ENCODE measurements around the gene TNIK.

Gene TNIK

DNA sequence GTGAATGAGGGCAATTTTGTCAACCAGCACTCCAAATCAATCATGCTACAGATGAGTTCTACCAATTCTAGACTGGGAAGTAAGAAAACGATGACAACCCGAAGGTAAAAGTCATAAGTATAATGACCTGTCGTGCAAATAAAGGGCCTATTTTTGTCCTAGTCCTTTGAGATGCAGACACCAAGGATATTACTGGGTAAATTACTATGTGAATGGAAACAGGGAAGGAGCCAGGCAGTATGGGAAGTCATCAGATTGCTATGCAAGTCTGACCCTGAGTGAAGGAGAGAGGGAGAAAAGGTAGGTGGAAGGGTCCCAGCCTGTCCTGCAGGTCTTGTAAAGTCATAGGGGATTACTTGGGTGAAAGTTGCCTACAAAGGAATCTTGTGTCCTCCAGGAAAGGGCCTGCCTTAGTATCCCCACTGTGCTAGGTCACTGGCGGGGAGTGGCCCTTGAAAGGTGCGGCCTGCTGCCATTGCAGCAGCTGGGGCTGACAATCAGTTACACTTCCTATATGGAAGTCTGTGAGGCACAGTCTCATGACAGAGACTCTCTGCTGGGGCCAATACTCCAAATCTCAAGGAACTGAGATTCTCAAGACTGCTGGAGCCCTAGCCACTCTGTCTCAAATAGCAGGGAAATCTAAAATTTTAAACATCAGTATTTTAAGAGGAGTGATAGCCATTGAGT is 283.8 kb downstream of the TNIK start:
- DNase-seq (ENCODE audit: low read depth in 4 of 4, low spot score in 1 of 4): no peak

DNA sequence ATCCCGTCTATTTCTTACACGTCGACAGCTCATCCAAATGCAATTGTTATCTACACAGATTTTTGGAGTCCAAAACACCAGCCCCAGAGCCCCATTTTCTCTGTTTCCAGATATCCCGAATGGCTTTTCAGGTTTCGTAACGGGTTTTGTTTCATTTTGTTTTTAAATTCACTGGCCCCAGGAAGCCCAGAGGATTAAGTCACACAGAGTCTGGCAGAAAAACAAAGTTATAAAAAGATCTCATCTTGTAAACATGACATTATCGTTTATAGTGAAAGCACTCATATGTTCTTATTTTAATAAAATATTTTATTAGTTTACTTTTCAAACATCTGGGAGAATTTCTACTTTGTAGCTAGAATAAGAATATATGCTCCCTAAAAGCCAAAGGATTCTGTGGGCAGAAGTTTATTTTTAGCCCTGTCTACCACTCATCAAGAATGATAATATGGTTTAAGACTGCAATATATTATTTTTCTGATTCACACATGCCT is 284.4 kb downstream of the TNIK start:
- DNase-seq (ENCODE audit: low read depth in 4 of 4, low spot score in 1 of 4): no peak

DNA sequence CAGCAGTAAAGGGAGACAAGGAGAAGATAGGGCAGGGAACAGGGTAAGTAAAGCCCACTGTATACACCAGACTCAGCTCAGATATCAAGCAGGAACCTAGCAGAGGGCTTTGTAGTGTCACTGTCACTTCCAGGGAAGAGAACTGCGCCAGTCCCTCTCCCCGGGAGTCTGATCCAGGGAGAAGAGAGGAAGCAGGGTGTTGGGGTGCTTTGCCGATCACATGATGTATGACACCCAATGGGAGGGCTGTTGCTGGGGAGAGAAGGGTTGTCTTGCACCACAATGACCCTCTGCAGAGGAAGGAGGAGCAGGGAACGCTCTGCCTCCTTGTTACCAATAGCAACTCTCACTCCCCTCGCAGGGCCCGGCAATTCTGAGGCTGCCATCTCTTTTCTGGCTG is 286.5 kb downstream of the TNIK start:
- no peak for DNase-seq (ENCODE audit: low read depth in 4 of 4, low spot score in 1 of 4)

DNA sequence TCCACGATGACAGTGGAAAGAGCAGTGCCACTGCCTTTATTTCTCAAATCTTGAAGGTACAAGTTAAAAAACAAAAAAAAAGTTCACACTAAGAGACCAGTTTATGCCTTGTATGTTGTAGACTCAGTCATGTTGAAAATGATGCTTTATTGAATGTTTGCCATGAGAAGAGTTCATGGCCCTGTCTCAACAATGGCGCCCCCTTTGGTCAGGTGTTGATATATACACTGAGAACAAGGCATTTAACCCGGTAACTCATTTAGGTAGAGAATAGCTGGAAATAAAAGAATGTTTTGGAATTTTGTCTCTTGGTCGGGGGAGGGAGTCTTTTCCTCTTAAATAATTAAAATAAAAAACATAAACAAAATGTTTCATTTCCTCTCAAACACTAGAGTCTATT is 288.1 kb downstream of the TNIK start:
- no peak for DNase-seq (ENCODE audit: low read depth in 4 of 4, low spot score in 1 of 4)

DNA sequence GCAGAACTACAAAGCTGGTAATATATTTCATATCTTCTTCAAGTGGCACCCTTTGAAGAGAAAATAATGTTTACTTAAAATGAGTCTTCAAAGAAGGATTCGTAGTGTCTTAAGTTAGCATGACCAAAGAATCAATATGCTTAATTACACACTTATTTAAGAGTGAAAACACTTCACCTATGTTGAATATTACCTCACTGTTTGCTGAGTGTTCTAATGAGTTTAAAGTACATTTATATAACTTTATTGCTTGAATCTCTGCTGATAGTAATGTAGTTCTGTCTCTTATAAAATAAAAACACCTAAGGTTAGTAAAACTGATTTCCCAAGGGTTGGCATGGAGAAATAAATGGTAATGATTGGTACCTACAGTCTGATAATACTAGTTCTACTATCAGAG is 290.3 kb downstream of the TNIK start:
- no peak for DNase-seq (ENCODE audit: low read depth in 4 of 4, low spot score in 1 of 4)

DNA sequence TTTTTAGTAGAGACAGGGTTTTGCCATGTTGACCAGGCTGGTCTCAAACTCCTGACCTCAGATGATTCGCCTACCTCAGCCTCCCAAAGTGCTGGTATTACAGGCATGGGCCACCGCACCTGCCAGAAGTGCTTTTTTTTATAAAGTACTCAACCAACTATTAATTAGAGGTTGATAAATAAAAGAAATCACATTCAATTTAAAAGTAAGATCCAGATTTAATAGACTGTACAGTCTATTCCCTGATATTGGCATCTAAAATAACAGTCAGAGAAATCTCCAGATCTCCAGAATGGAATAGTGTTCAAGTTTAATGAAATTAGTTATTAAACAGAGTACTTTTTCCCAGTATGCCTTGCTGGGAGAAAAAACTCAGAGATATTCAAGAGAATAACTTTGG is 290.8 kb downstream of the TNIK start:
- DNase-seq (ENCODE audit: low read depth in 4 of 4, low spot score in 1 of 4): no peak

DNA sequence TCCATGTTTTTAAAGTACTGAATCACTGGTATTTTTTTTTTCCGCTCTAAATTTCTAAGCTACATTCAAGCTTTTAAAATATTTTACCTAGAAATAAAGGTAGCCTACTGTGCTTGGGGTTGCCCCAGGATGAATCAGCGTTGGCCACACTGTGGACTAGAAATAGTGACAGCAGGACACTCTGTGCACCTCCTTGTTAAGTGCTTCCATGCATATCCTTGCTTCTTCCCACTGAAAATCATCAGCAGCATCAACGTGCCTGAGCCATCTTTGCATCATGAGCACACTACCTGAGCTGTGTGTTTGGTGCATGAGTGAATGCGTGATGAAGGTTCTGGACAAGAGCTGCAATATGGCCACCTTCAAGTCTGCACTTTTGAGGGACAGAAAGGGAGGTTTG is 291.7 kb downstream of the TNIK start:
- no peak for DNase-seq (ENCODE audit: low read depth in 4 of 4, low spot score in 1 of 4)

DNA sequence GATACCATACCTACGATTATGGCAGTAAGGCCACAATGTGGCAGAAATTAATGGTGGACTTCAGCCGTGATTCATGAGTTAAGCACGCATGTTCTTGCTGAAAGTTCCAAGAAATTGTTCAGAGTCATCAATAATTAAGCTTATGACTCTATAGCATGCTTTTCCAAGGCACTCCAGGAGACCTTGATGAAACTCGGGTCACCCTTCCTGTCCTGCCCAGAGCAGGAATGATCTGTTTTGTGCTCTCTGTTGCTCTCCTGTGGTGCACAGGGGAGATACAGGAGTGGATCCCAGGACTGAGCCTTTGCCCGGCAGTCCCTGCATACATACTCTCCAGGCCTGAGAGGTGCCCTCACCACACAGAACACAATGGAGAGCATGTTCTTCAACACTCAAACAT is 292.1 kb downstream of the TNIK start:
- no peak for DNase-seq (ENCODE audit: low read depth in 4 of 4, low spot score in 1 of 4)

DNA sequence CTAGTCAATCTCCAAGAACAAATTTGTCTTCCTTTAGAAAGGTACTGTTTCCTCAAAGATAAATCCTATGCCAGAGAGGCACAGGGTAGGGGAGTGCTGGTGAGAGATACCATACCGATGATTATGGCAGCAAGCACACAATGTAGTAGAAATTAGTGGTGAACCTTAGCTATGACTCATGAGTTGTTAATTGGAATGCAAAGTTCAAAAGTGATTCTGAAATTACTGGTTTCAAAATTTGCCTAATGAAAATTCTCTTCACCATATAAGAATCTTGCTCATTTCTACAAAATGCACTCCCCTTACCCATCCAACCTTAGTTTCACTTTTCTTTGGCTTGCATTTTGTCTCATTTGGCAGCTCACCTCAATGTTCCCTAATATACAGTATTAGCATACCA is 294.2 kb downstream of the TNIK start:
- no peak for DNase-seq (ENCODE audit: low read depth in 4 of 4, low spot score in 1 of 4)

DNA sequence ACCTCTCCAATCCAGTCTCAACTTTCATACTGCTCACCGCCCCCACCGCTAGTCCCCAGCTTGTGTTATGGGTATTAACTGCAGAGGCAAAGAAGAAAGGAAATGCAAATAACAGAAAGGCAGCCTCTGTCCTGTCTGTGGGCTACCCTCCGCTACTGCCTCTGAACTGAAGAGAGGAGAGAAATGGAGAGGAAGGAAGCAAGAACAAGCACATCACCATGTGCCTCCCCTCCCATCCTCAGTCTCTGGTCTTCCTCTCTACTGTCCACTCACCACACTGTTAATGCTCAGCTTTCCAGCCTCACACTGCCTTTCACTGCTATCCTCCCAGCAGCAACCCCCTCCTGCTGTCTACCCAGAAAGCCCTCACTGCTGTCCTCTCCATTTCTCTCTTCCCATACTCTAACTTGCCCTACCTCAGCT is 294.7 kb downstream of the TNIK start:
- DNase-seq (ENCODE audit: low read depth in 4 of 4, low spot score in 1 of 4): no peak

DNA sequence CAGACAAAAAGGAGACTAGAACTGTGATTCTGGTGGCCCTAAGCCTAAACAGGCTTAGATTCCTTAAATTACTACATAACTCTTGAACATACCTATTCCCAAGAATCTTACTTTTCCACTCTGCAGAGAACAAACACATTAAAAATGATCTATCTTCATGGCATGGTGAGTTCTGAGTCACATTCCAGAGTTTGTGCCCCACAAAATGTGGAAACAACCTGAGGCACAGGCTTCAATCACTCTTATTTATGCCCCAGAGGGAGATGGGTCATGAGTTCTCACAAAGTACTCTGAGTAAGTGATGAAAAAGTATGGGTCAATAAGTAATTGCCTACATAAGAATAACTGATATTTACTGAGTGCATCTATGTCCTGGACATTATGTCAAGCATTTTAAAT is 296.1 kb downstream of the TNIK start:
- no peak for DNase-seq (ENCODE audit: low read depth in 4 of 4, low spot score in 1 of 4)

DNA sequence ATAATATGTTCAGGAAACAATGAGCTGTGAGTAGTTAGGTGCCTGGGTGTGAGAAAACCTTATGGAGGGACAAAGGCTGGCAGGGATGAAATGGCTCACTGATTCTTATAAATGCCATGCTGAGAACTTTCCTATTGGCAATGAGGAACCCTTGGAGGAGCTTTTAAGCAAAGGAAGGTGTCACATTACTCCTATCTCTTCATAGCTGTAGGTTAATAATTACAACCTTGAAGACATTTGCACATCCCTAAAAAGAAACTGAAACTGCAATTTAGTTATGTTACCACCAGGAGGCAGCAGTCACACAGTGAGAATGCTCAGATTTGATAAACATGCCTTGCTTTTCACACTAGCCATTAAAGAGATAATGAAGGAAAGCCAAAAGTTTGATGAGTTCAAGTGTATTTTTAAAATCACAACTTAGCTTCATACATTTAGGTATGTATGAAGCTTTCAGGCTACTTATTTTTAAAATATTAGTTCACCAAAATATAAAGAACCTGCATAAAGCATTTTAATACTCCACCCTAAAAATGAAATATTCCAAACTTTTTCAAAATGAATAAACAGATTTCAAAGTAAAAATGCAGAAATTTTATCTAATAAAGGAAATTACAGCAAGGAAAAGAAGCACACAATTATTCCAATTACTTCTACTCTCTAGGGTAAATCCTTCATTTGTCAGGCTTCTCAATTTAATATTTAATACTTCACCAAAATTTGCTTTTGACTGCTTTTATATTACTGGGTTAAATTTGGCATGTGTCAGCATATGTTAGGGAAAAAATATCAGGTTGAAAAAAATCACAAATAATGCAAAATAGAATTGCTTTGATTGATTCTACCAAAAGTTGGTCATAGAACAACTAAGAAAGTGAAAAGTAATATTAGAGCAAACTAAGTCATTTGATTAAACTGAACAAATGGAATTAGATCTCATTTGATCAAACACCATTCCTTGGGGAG is 296.8 kb downstream of the TNIK start:
- DNase-seq (ENCODE audit: low read depth in 4 of 4, low spot score in 1 of 4): no peak

DNA sequence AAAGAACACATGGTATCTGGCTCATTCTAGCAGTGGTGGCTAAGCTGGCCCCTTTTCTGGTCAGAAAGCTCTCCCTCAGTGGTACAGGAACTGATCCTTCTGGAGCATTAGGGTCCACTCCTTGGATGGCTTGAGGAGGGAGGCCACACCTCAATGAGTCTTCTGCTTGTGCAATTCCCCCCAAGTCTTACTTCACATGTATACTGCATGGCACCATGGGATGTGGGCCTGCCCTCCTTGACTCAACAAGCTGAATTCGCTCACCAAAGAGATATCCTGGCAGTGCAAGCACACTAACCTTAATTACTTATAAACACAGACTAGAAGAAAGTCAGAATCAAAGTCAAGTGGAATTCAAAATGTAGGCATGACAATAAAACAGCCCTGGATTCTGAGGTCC is 299.9 kb downstream of the TNIK start:
- no peak for DNase-seq (ENCODE audit: low read depth in 4 of 4, low spot score in 1 of 4)

DNA sequence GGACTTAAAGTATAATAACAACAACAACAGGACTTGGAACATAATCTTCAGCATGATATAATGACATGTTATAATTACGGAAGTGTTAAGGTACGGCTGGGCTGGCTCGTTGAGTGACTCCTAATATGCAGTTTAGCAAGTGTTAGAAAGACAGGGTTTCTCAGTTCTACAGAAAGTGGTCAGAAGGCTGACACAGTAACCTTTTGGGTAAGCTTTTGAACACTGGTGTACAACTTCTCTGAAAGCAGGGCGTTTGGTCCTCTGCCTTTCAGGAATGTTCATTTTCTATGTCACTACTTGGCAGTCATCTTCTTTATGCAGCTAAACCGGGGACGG is 300.4 kb downstream of the TNIK start:
- DNase-seq (ENCODE audit: low read depth in 4 of 4, low spot score in 1 of 4): no peak

DNA sequence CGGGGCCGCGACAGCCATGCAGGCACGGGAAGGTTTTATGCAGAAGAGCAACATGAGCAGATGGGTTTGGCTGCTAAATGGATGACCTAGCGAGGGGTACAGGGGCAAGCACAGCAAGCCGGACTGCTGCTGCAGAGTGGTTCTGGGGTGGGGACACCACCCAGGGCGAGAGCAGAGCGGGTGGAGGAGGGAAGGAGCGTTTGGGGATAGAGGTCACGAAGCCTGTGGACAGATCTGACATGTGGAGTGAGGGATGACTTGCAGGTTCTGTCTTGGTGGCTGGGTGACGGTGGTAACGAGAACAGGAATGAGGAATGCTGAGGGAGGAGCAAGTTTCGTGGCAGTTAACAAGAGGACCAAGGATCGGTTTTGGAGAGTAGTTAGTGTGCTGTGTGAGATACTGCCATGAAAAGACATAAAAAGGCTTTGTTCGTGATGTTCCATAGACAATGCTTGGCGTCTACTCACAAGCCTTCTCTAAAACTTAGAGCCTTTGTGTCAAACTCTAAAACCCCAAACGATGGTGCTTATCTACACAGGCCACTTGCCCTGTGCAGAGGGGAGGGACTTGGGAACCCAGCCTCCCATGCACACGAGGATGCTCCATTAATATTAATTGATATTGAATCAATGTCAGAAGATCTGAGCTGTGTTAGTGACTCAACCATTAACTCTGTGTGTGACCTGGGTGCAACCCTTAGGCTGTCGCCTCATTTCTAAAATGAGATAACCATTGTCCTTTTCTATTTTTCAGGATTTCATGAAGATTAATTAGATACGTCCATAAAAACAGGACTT is 301.0 kb downstream of the TNIK start:
- no peak for DNase-seq (ENCODE audit: low read depth in 4 of 4, low spot score in 1 of 4)

DNA sequence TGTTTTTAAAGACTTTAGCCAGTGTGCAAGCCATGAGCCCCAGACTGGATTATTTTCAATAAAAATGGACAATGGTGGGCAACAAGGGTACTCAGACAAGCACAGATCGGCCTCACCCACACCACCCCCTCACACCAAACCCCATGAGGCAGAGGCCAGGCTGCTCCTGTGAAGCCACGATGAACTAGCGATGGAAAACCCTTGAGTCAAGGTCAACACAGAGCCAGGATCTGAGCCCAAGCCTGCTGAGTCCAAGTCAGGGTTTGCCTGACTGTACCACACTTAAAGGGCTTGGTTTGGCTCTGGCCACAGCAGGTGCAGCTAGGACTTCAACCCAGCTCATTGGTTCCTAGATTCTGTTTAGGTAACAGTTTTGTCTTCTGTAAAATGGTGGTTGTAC is 302.2 kb downstream of the TNIK start:
- no peak for DNase-seq (ENCODE audit: low read depth in 4 of 4, low spot score in 1 of 4)

DNA sequence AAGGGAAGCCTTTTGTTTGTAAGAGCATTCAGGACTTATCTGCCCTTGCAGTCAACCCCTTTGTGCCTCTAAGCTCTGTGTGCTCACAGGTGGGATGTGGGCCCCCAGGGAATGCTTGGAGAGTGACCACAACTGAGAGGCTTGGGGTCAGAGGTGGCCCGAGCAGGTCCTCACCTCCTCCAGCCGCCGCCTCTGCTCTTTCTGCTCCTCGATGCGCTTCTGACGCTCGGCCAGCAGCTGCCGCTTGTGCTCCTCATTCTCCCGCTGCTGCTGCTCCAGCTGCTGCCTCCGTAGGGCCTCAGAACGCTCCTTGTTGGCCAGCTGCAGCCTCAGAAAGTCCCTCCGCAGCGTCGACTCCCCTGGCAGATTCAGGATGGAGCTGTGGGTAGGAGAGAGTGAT is 302.9 kb downstream of the TNIK start:
- no peak for DNase-seq (ENCODE audit: low read depth in 4 of 4, low spot score in 1 of 4)

DNA sequence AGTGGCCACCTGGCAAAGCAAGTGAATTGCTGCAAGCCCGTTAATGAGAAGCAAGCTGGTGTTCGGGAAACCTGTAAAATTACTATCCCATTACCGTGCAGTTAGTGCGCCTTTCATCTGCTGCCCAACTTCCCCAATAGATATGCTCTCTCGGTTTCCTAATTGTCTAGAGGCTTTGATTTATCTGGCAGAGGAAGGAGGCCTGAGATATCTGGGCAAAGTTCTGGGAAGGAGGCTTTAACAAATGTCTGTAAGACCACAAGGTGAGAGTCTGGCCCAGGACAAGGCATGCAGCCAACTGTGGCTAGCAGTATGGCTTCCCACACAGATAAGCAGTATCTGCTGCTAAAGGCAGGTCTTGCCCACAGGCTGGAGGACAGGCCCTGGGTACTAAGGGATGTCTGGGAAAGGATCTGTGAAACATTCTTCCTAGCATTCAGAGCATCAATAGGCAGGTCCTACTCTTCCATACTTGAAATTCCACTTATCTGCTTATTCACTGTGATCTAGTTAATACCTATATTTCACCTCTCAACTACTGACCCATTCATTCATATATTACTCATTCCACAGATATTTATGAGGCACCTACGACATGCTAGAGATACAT is 303.7 kb downstream of the TNIK start:
- DNase-seq (ENCODE audit: low read depth in 4 of 4, low spot score in 1 of 4): no peak

DNA sequence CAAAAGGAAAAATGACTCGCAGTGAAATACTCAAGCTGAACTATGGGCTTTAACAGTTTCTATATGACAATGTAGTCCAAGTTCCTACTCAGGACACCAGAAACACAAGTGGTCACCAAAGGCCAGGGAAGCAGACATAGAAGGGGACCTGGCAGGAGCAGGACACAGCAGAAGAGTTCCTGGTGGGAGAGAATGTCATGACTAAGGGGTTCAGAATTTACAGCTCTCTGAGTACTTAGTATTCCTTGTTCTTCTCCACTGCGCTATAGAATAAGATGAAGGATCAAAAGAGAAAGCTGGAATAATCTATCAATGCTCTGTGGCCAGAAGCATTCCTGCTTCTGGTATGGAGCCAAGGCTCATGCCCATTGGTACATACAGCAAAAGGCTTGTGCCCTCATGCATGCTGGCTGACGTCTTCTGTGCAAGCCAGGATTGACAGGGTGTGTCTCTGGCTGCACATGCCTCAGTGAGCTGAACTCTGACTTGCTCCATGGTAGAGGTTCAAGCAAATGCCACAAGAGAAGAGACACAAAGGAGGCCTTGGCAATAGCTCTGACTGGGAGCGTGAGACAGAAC is 305.0 kb downstream of the TNIK start:
- no peak for DNase-seq (ENCODE audit: low read depth in 4 of 4, low spot score in 1 of 4)

DNA sequence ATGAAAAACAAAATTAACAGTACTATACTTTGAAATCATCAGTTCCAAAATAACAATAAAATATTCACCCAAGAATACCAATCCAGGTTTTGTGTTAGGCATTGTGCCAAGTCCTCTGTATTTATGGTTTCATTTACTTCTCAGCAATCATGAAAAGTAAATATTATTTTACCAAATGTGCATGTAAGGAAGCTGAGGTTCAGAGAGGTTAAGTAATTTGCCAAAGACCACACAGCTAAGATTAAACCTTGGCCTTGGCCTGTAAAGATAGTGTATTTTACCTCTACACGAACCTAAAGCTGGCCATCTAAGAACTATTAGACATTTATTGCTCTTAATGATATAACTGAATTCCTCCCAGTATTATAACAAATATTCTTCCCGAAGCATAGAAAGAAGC is 309.3 kb downstream of the TNIK start:
- DNase-seq (ENCODE audit: low read depth in 4 of 4, low spot score in 1 of 4): no peak

DNA sequence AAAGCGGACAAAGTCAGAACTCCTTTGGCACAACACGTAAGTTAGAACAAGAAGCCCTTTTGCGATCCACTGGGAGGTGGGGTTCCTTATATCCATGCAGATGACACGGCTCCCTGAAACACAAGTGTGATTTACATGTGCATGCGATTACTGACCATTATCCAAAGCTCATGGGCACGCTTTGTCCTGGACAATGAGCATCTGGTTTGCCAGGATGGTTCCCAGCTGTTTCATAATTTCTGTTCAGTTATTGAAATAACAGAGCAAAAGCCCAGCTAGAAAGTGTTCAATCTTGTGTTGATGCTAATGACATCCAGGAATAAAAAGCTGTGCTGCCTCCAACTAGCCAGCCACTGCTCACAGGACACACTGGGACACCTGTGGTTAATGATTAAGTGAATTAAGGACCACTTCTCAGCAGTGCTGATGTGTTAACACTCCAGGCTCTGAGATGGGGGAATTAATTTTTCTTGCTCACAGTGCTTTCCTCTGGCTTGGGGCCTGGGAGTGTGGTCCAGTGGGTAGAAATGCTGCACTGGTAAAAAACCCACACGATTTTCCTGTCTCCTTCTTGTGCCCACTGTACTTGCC is 310.6 kb downstream of the TNIK start:
- DNase-seq (ENCODE audit: low read depth in 4 of 4, low spot score in 1 of 4): no peak

Measured in stimulated activated CD4-positive, alpha-beta T cell treated with anti-CD3 and anti-CD28 coated beads, Interleukin-1b, Interleukin-23, amount 100 ng/mL, for 24 hours (primary cell).